Left lung (tissue), 10 donors: ENCODE data around the gene CH25H. TPM values are rescaled to one million over a fixed set of nuclear protein-coding genes. Genes with fewer than 3 reads are reported as not detected.
A peak's percentile ranks its signal among the peaks of the same experiment; 100 is the strongest.
"Not testable (repeated sequence)": the region's sequence is repeated elsewhere in the genome, so short reads cannot be mapped to it uniquely, and the experiment has no call there.

Experiments used
- ATAC-seq: fragments of 200-7000 bp; cut with Tn5 transposase; one replicate; pipeline ENCODE4 v1.9.1; 2020; ENCODE audit warnings: moderate library complexity
- DNase-seq, 4 donors: peaks; one replicate each; pipeline ENCODE4 v3.0.0-alpha.2; 2013 to 2020
- H3K27ac ChIP-seq, 2 donors: fragments of 200-600 bp; sonication (generic) in 1 of 2; one replicate each; pipeline versions ENCODE4 v1.5.0 to v1.8.0; 2020 to 2021
- H3K27me3 ChIP-seq, 2 donors: fragments of 200-600 bp; sonication (generic) in 1 of 2; one replicate each; pipeline versions ENCODE4 v1.5.0 to v1.8.0; 2020 to 2021
- H3K36me3 ChIP-seq, 2 donors: fragments of 200-600 bp; sonication (generic) in 1 of 2; one replicate each; pipeline versions ENCODE4 v1.5.0 to v1.8.0; 2020 to 2021
- H3K4me1 ChIP-seq, 2 donors: fragments of 200-600 bp; one replicate each; pipeline ENCODE4 v1.8.0; 2021
- H3K4me3 ChIP-seq, 2 donors: fragments of 200-600 bp; sonication (generic) in 1 of 2; one replicate each; pipeline versions ENCODE4 v1.5.0 to v1.8.0; 2020 to 2021; ENCODE audit warnings: mild to moderate bottlenecking in 1 of 2
- H3K9me3 ChIP-seq, 2 donors: fragments of 200-600 bp; sonication (generic) in 1 of 2; one replicate each; pipeline versions ENCODE4 v1.5.0 to v1.8.0; 2020 to 2021
- CTCF ChIP-seq, 2 donors: fragments of 200-600 bp; sonication (generic) in 1 of 2; IDR thresholded peaks; one replicate each; pipeline versions ENCODE4 v1.5.0 to v1.8.0; 2021; ENCODE audit warnings: antibody characterized with exemption in 2 of 2
- intact Hi-C, 2 donors: fragments of 100-400 bp; cut with DNase I; formaldehyde crosslinking; loops; one replicate each; pipeline versions ENCODE4 v1.11.2 to v1.14.2; 2022
- polyA plus RNA-seq, 6 donors: library from polyadenylated mRNA; unstranded; fragments of 120-200 nt; gene quantifications; one replicate each; pipeline ENCODE4 v1.2.1, GENCODE V29; 2013; ENCODE audit not compliant: insufficient read length in 6 of 6
- total RNA-seq, 2 donors: library from RNA; stranded (reverse); fragmentation: NEBNext Ultra II Directional; extraction: Animal tissue kit (Norgen Biotek cat#: 25700); gene quantifications; one replicate each; pipeline ENCODE4 v1.2.1, GENCODE V29; 2021
- donor health status: DM: no; HTN: yes; CAD: no.
- donor health status: DM: no; HTN: no; CAD: no.

CH25H gene
- total and polyA plus RNA-seq, 8 donors = 0.10 to 14.7 (median 0.20) TPM

DNA sequence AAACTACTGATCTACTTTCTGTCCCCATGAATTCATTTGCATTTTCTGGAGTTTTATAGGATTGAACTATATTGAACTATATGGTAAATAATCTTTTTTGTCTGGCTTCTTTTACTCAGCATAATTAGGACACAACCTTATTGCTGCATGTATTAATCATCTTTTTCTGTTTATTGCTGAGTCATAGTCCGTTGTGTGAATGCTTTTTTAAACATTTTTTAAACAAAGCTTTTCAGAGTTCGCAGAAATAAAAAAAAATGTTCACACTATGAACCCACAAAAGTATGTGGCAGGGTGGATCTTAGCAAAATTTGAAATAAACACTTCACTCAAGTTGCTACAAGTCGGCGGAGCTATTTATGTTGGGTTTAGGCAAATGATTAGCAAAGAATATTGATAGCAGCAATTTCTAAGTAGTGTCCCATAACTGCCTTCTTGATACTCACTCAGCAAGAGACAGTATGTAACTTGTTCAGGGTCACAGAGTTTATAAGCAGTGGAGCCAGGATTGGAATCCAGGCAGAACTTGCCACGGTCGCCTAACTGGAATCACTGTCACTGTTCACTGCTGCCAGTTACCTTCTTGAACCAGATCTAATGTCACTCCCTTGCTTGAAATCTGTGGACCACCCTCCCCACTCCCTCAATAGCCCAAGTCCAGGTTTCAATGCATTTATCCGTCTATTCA is 5.6 kb downstream of the CH25H start:
- ATAC-seq (peak; percentile 72), DNase-seq (no peak)
- H3K27me3 ChIP-seq = peaks cover 0 to 21% of the 10 kb centered on the region in 2 donors
- no peaks in the 10 kb centered on the region for H3K36me3 ChIP-seq
- H3K9me3 ChIP-seq = no peaks in the 10 kb centered on the region
- peaks cover 1 to 8% of the 10 kb centered on the region in 2 donors for H3K4me1 ChIP-seq
- TF ChIP-seq CTCF (IDR thresholded peaks at IDR 0.05) = no peak
- H3K27ac ChIP-seq = peak overlapping the region; percentile 13 to 59
- intact Hi-C loops = no loop called here
- no peak overlapping the region for H3K4me3 ChIP-seq

DNA sequence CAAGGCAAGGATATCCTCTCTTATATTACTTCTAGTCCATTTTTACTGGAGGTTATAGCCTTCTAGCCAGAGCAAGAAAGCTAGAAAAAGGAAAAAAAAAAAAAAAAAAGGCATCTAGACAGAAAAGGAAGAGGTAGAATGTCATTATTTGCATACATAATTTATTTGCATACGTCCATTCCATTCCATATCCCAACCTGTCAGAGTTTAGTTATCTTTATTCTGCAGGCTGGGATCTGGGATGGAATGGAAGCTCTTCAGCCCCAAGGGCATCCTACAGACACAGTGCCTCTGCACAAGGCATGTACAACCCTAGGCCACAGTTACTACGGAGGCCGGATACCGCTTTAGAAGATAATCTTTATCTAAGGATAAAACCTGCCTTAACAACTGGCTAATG is 9.6 kb downstream of the CH25H start:
- intact Hi-C loops = no loop called here
- Histone ChIP-seq H3K9me3 (no peaks in the 10 kb centered on the region), H3K27ac (no peak overlapping the region), H3K4me1 (no peaks in the 10 kb centered on the region), H3K36me3 (no peaks in the 10 kb centered on the region), H3K4me3 (no peak overlapping the region), H3K27me3 (no peaks in the 10 kb centered on the region)
- ATAC-seq = no peak
- DNase-seq = no peak
- TF ChIP-seq CTCF (IDR thresholded peaks at IDR 0.05) = no peak

DNA sequence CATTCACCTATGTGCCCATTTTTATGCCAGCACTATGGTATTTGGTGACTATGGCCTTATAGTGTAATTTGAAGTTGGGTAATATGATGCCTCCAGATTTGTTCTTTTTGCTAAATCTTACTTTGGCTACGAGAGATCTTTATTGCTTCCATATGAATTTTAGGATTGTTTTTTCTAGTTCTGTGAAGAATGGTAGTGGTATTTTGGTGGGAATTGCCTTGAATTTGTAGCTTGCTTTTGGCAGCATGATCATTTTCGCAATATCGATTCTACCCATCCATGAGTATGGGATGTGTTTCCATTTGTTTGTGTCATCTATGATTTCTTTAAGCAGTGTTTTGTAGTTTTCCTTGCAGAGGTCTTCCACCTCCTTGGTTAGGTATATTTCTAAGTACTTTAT is 15.8 kb downstream of the CH25H start:
- H3K4me3 ChIP-seq, H3K9me3 ChIP-seq, H3K4me1 ChIP-seq, DNase-seq, H3K36me3 ChIP-seq, H3K27ac ChIP-seq, ATAC-seq, intact Hi-C loops, H3K27me3 ChIP-seq: not testable (repeated sequence)

DNA sequence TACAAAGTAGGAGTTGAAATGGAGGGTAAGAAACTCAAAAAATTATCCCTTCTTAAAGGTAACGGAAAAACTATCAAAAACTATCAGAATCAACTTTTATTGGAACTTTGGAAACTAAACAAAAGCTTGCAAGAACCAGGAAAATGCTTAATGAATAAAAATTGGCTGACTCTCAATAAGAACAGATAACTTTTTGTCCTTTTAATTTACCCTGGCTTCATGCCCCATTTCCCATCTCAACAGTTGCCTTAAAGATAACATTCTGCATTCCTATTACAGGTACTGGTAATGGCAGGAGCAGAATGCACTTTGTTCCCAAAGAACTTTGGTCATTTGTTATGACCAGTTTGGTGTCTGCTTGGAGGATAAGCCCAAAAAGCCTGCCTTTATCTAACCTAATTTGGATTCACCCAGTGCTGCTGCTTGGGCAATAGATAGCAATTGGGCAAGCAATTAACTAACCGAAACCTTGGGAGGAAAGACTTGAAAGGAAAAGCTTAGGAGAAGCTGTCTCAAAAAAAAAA is 17.8 kb downstream of the CH25H start:
- no peak for DNase-seq
- no peak for TF ChIP-seq CTCF (IDR thresholded peaks at IDR 0.05)
- intact Hi-C loops = no loop called here

DNA sequence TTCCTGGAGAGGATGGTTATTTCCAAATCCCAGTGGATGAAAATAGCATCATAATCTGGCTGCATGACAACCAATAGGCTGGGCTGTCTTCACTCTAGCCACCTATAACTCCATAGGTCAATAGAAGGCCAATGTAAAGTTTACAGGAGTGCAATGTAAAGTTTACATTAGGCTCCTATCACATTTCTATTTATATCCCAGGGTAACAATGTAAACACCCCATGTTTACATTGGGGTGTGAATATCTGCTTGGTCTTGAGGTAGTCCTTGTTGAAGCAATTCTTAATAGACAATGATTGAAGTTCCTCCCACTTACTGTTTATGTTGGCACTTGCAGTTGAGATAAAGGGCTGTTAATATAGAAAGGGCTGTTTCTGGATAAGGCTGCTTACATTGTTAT is 21.5 kb downstream of the CH25H start:
- H3K9me3 ChIP-seq = peaks cover 0 to 1% of the 10 kb centered on the region in 2 donors
- intact Hi-C loops = no loop called here
- peaks cover 0 to 4% of the 10 kb centered on the region in 2 donors for H3K4me1 ChIP-seq
- no peak overlapping the region for H3K27ac ChIP-seq
- H3K4me3 ChIP-seq = no peak overlapping the region
- DNase-seq = peak in 1 of 4 donors; percentile 26
- TF ChIP-seq CTCF (IDR thresholded peaks at IDR 0.05) = no peak
- no peaks in the 10 kb centered on the region for H3K27me3 ChIP-seq
- peak; percentile 47 for ATAC-seq
- no peaks in the 10 kb centered on the region for H3K36me3 ChIP-seq

More for the DNA sequence above, 17.8 kb downstream of the CH25H start:
- Histone ChIP-seq H3K27ac (no peak overlapping the region), H3K4me1 (peaks cover 0 to 4% of the 10 kb centered on the region in 2 donors), H3K36me3 (no peaks in the 10 kb centered on the region), H3K27me3 (no peaks in the 10 kb centered on the region), H3K9me3 (no peaks in the 10 kb centered on the region), H3K4me3 (no peak overlapping the region)
- ATAC-seq = no peak
